Measurements from ENCODE around the gene SERPINA12.
"Not testable (repeated sequence)": the region's sequence is repeated elsewhere in the genome, so short reads cannot be mapped to it uniquely, and the experiment has no call there.

Gene SERPINA12

GRCh38 chr14:94494085-94494484 is 15.2 kb downstream of the SERPINA12 start:
- no peak for DNase-seq (ENCODE audit: low read depth in 2 of 3, low spot score in 1 of 3)

GRCh38 chr14:94491511-94491910 is 17.8 kb downstream of the SERPINA12 start:
- DNase-seq (ENCODE audit: low read depth in 2 of 3, low spot score in 1 of 3), result no peak

- DNase-seq (ENCODE audit: low read depth in 2 of 3, low spot score in 1 of 3), result no peak
Measured at GRCh38 chr14:94489336-94489735, 19.9 kb downstream of the SERPINA12 start.

- DNase-seq (ENCODE audit: low read depth in 2 of 3, low spot score in 1 of 3), result no peak
Measured at GRCh38 chr14:94486883-94487282, 22.4 kb downstream of the SERPINA12 start.

- peak in 2 of 3 donors; percentile 32 to 42 for DNase-seq (ENCODE audit: low read depth in 2 of 3, low spot score in 1 of 3)
Measured at GRCh38 chr14:94485944-94486841, 23.1 kb downstream of the SERPINA12 start.

GRCh38 chr14:94484481-94484880 is 24.8 kb downstream of the SERPINA12 start:
- DNase-seq (ENCODE audit: low read depth in 2 of 3, low spot score in 1 of 3), result no peak

- DNase-seq (ENCODE audit: low read depth in 2 of 3, low spot score in 1 of 3), result no peak
Measured at GRCh38 chr14:94483729-94484275, 25.5 kb downstream of the SERPINA12 start.

GRCh38 chr14:94483071-94483451 is 26.2 kb downstream of the SERPINA12 start:
- DNase-seq (ENCODE audit: low read depth in 2 of 3, low spot score in 1 of 3), result no peak

- DNase-seq (ENCODE audit: low read depth in 2 of 3, low spot score in 1 of 3), result not testable (repeated sequence)
Measured at GRCh38 chr14:94482132-94483070, 26.9 kb downstream of the SERPINA12 start.

GRCh38 chr14:94481468-94482131 is 27.7 kb downstream of the SERPINA12 start:
- no peak for DNase-seq (ENCODE audit: low read depth in 2 of 3, low spot score in 1 of 3)

- no peak for DNase-seq (ENCODE audit: low read depth in 2 of 3, low spot score in 1 of 3)
Measured at GRCh38 chr14:94480809-94481208, 28.5 kb downstream of the SERPINA12 start.

- DNase-seq (ENCODE audit: low read depth in 2 of 3, low spot score in 1 of 3), result no peak
Measured at GRCh38 chr14:94478420-94478819, 30.8 kb downstream of the SERPINA12 start.

GRCh38 chr14:94476023-94476422 is 33.2 kb downstream of the SERPINA12 start, which contains the start of gene SERPINA9:
Gene SERPINA9 (minus strand): TSS chr14:94476197. CDS start chr14:94469840, 6,357 bp downstream.
- DNase-seq (ENCODE audit: low read depth in 2 of 3, low spot score in 1 of 3), result no peak

GRCh38 chr14:94474581-94475031 is 34.7 kb downstream of the SERPINA12 start:
- no peak for DNase-seq (ENCODE audit: low read depth in 2 of 3, low spot score in 1 of 3)

- DNase-seq (ENCODE audit: low read depth in 2 of 3, low spot score in 1 of 3), result no peak
Measured at GRCh38 chr14:94473666-94474410, 35.4 kb downstream of the SERPINA12 start.

- no peak for DNase-seq (ENCODE audit: low read depth in 2 of 3, low spot score in 1 of 3)
Measured at GRCh38 chr14:94472842-94473241, 36.4 kb downstream of the SERPINA12 start.

- DNase-seq (ENCODE audit: low read depth in 2 of 3, low spot score in 1 of 3), result no peak
Measured at GRCh38 chr14:94471045-94471444, 38.2 kb downstream of the SERPINA12 start.

GRCh38 chr14:94470311-94470710 is 39.0 kb downstream of the SERPINA12 start:
- DNase-seq (ENCODE audit: low read depth in 2 of 3, low spot score in 1 of 3), result no peak

GRCh38 chr14:94469261-94469660 is 40.0 kb downstream of the SERPINA12 start:
- no peak for DNase-seq (ENCODE audit: low read depth in 2 of 3, low spot score in 1 of 3)
